Astrocyte (in vitro differentiated cells and primary cell): ENCODE measurements around the gene CXCL14.

Source experiments
- CTCF ChIP-seq: IDR thresholded peaks from 2 replicates; pipeline ENCODE4 v1.5.1; 2011; ENCODE audit warnings: low read depth, mild to moderate bottlenecking, inconsistent platforms, low read length, moderate library complexity; ENCODE audit not compliant: insufficient read depth
- EZH2 ChIP-seq: IDR thresholded peaks from 2 replicates; pipeline ENCODE4 v1.6.1; 2012; ENCODE audit warnings: mild to moderate bottlenecking, low read length, inconsistent platforms; ENCODE audit not compliant: insufficient read depth

GRCh38 chr5:135623186-135623715, 44.5 kb upstream of the CXCL14 start:
- TF ChIP-seq CTCF (no peak), EZH2 (no peak)
